Measurements from ENCODE around the gene KCNJ16. TPM values are rescaled to one million over a fixed set of nuclear protein-coding genes. Genes with fewer than 3 reads are reported as not detected.
A peak's percentile ranks its signal among the peaks of the same experiment; 100 is the strongest.

The KCNJ16 gene
- total and polyA plus RNA-seq, 4 donors: 0.31 to 3.3 (median 0.67) TPM

- H3K4me1 ChIP-seq (ENCODE audit: control insufficient read depth in 4 of 4, insufficient read depth in 4 of 4, low read length in 3 of 4): no peaks in the 10 kb centered on the region
- no peaks in the 10 kb centered on the region for H3K9me3 ChIP-seq (ENCODE audit: control insufficient read depth in 4 of 4, low read length in 3 of 4)
- peaks cover 0 to 8% (median 0%) of the 10 kb centered on the region in 4 donors for H3K27me3 ChIP-seq (ENCODE audit: control insufficient read depth in 4 of 4, insufficient read depth in 4 of 4, low read length in 3 of 4)
- TF ChIP-seq ATF3 (IDR thresholded peaks at IDR 0.05): no peak
- TF ChIP-seq HNF4A (conservative IDR thresholded peaks at IDR 0.05): no peak
- TF ChIP-seq FOXA2 (IDR thresholded peaks at IDR 0.05): no peak
- TF ChIP-seq FOXA1 (IDR thresholded peaks at IDR 0.05): no peak
- no peak for TF ChIP-seq NR2F2 (IDR thresholded peaks at IDR 0.05)
- TF ChIP-seq HNF4G (IDR thresholded peaks at IDR 0.05): no peak
- no peak for TF ChIP-seq RAD21 (IDR thresholded peaks at IDR 0.05)
- TF ChIP-seq, protein P1, sequence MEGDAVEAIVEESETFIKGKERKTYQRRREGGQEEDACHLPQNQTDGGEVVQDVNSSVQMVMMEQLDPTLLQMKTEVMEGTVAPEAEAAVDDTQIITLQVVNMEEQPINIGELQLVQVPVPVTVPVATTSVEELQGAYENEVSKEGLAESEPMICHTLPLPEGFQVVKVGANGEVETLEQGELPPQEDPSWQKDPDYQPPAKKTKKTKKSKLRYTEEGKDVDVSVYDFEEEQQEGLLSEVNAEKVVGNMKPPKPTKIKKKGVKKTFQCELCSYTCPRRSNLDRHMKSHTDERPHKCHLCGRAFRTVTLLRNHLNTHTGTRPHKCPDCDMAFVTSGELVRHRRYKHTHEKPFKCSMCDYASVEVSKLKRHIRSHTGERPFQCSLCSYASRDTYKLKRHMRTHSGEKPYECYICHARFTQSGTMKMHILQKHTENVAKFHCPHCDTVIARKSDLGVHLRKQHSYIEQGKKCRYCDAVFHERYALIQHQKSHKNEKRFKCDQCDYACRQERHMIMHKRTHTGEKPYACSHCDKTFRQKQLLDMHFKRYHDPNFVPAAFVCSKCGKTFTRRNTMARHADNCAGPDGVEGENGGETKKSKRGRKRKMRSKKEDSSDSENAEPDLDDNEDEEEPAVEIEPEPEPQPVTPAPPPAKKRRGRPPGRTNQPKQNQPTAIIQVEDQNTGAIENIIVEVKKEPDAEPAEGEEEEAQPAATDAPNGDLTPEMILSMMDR (IDR thresholded peaks at IDR 0.05; ENCODE audit: low read depth, low read length, missing input control): no peak
- H3K27ac ChIP-seq (ENCODE audit: low read depth in 1 of 2, low read length in 2 of 2): no peak overlapping the region
- H3K36me3 ChIP-seq (ENCODE audit: control insufficient read depth in 4 of 4, insufficient read depth in 3 of 4, low read depth in 1 of 4, low read length in 3 of 4): no peaks in the 10 kb centered on the region
- H3K9ac ChIP-seq (ENCODE audit: low read depth in 1 of 2, low read length in 2 of 2): no peak overlapping the region
- H3K4me3 ChIP-seq (ENCODE audit: low read depth in 1 of 3, low read length in 3 of 3): no peak overlapping the region
- DNase-seq (ENCODE audit: low spot score): no peak
- 45% methylated on average over 1 of the region's 1 CpG for WGBS
Observed at GRCh38 chr17:70081885-70082284, 6.9 kb downstream of the KCNJ16 start.

DNA sequence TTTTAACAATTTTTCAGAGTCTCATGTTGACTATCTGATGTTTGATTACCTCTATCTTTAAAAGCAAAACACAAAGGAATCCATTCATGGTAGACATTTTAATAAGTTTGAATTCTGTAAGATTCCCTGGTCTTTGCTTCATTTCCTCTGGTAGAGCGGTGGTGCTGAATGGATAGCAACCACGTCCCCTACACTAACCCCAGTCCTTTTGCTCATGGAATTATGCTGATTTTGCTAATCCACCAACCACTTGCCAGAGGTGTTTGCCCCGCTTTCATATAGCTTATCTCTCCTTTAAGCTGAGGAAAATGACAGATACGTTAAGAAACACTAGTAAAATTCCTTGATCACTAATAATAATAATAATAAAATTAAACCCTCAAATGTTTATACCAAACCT lies 9.5 kb downstream of the KCNJ16 start:
- H3K9me3 ChIP-seq (ENCODE audit: control insufficient read depth in 4 of 4, low read length in 3 of 4): no peaks in the 10 kb centered on the region
- WGBS: 76% methylated on average over 4 of the region's 4 CpGs
- H3K36me3 ChIP-seq (ENCODE audit: control insufficient read depth in 4 of 4, insufficient read depth in 3 of 4, low read depth in 1 of 4, low read length in 3 of 4): no peaks in the 10 kb centered on the region
- H3K27ac ChIP-seq (ENCODE audit: low read depth in 1 of 2, low read length in 2 of 2): no peak overlapping the region
- no peak overlapping the region for H3K9ac ChIP-seq (ENCODE audit: low read depth in 1 of 2, low read length in 2 of 2)
- peaks cover 0 to 7% (median 0%) of the 10 kb centered on the region in 4 donors for H3K27me3 ChIP-seq (ENCODE audit: control insufficient read depth in 4 of 4, insufficient read depth in 4 of 4, low read length in 3 of 4)
- H3K4me3 ChIP-seq (ENCODE audit: low read depth in 1 of 3, low read length in 3 of 3): no peak overlapping the region
- H3K4me1 ChIP-seq (ENCODE audit: control insufficient read depth in 4 of 4, insufficient read depth in 4 of 4, low read length in 3 of 4): no peaks in the 10 kb centered on the region
- no peak for DNase-seq (ENCODE audit: low spot score)
- TF ChIP-seq FOXA2 (IDR thresholded peaks at IDR 0.05): no peak
- TF ChIP-seq MAX (IDR thresholded peaks at IDR 0.05): no peak
- TF ChIP-seq, protein P2, sequence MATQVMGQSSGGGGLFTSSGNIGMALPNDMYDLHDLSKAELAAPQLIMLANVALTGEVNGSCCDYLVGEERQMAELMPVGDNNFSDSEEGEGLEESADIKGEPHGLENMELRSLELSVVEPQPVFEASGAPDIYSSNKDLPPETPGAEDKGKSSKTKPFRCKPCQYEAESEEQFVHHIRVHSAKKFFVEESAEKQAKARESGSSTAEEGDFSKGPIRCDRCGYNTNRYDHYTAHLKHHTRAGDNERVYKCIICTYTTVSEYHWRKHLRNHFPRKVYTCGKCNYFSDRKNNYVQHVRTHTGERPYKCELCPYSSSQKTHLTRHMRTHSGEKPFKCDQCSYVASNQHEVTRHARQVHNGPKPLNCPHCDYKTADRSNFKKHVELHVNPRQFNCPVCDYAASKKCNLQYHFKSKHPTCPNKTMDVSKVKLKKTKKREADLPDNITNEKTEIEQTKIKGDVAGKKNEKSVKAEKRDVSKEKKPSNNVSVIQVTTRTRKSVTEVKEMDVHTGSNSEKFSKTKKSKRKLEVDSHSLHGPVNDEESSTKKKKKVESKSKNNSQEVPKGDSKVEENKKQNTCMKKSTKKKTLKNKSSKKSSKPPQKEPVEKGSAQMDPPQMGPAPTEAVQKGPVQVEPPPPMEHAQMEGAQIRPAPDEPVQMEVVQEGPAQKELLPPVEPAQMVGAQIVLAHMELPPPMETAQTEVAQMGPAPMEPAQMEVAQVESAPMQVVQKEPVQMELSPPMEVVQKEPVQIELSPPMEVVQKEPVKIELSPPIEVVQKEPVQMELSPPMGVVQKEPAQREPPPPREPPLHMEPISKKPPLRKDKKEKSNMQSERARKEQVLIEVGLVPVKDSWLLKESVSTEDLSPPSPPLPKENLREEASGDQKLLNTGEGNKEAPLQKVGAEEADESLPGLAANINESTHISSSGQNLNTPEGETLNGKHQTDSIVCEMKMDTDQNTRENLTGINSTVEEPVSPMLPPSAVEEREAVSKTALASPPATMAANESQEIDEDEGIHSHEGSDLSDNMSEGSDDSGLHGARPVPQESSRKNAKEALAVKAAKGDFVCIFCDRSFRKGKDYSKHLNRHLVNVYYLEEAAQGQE (IDR thresholded peaks at IDR 0.05): peak; percentile 90
- TF ChIP-seq SP1 (IDR thresholded peaks at IDR 0.05): no peak
- TF ChIP-seq, protein P1 (IDR thresholded peaks at IDR 0.05; ENCODE audit: low read depth, low read length, missing input control): no peak
